HepG2 (cell line): ENCODE measurements around the gene NARF. TPM values are rescaled to one million over a fixed set of nuclear protein-coding genes. Genes with fewer than 3 reads are reported as not detected.

Source experiments
- ARNTL ChIP-seq: sonication (generic); formaldehyde crosslinking; IDR thresholded peaks from 2 replicates; pipeline ENCODE4 v1.4.0; 2020; ENCODE audit warnings: mild to moderate bottlenecking, missing genetic modification reagents
- GLI4 ChIP-seq: sonication (generic); formaldehyde crosslinking; IDR thresholded peaks from 2 replicates; pipeline ENCODE4 v1.5.1; 2020; ENCODE audit warnings: missing genetic modification reagents, mild to moderate bottlenecking, moderate library complexity, borderline replicate concordance
- HIVEP1 ChIP-seq: sonication (generic); formaldehyde crosslinking; IDR thresholded peaks from 2 replicates; pipeline ENCODE4 v1.4.0; 2020; ENCODE audit warnings: mild to moderate bottlenecking, missing genetic modification reagents
- MAFK ChIP-seq, 2 experiments: IDR thresholded peaks in 1 of 2; conservative IDR thresholded peaks in 1 of 2; 2 replicates each; pipeline ENCODE4 v1.6.1; 2011; ENCODE audit warnings: improper control_type of control experiment in 2 of 2, low read length in 2 of 2
- NBN ChIP-seq: fragments of 450-650 bp; conservative IDR thresholded peaks from 2 replicates; pipeline ENCODE4 v1.6.1; 2017
- PBX2 ChIP-seq: IDR thresholded peaks from 2 replicates; pipeline ENCODE4 v1.6.1; 2016; ENCODE audit warnings: control low read depth
- PRDM10 ChIP-seq: sonication (generic); formaldehyde crosslinking; IDR thresholded peaks from 2 replicates; pipeline ENCODE4 v1.4.0; 2020; ENCODE audit warnings: low read depth, missing genetic modification reagents
- RAD51 ChIP-seq: fragments of 450-650 bp; IDR thresholded peaks from 2 replicates; pipeline ENCODE4 v1.6.1; 2016; ENCODE audit warnings: borderline replicate concordance
- SALL2 ChIP-seq: sonication (generic); formaldehyde crosslinking; IDR thresholded peaks from 2 replicates; pipeline ENCODE4 v1.8.1; 2023; ENCODE audit warnings: mild to moderate bottlenecking, missing genetic modification reagents, inconsistent platforms
- SPEN ChIP-seq: sonication (generic); formaldehyde crosslinking; IDR thresholded peaks from 2 replicates; pipeline ENCODE4 v1.5.1; 2020; ENCODE audit warnings: low read depth, mild to moderate bottlenecking, missing genetic modification reagents
- ZFP36 ChIP-seq: fragments of 150-350 bp; IDR thresholded peaks from 2 replicates; pipeline ENCODE4 v1.6.1; 2018; ENCODE audit warnings: borderline replicate concordance, low read length, low read depth; ENCODE audit not compliant: partially characterized antibody
- ZMAT3 ChIP-seq: sonication (generic); formaldehyde crosslinking; conservative IDR thresholded peaks from 2 replicates; pipeline ENCODE4 v1.7.0; 2021; ENCODE audit warnings: missing genetic modification reagents
- ZNF383 ChIP-seq: sonication (generic); formaldehyde crosslinking; IDR thresholded peaks from 2 replicates; pipeline ENCODE4 v1.4.0; 2020; ENCODE audit warnings: missing genetic modification reagents, mild to moderate bottlenecking, borderline replicate concordance
- ZNF841 ChIP-seq: sonication (generic); formaldehyde crosslinking; IDR thresholded peaks from 2 replicates; pipeline ENCODE4 v1.8.1; 2023; ENCODE audit warnings: missing genetic modification reagents, borderline replicate concordance
- polyA plus RNA-seq, 8 experiments: library from polyadenylated mRNA; depleted of rRNA in 3 of 8; stranded (reverse) in 7 of 8; unstranded in 1 of 8; fragments of >200 nt; fragmentation: Illumina TruSeq in 4 of 8; extraction: Trizol in 4 of 8; gene quantifications; 2 replicates each; pipeline versions ENCODE4 v1.2.1 to v1.2.3, GENCODE V29; 2011 to 2016; ENCODE audit warnings: low read depth in 4 of 8, missing spikeins in 1 of 8, mixed read lengths in 1 of 8; ENCODE audit not compliant: insufficient read depth in 1 of 8
- total RNA-seq, 5 experiments: library from RNA; depleted of rRNA; stranded (reverse); fragments of >200 nt; fragmentation: Illumina TruSeq; extraction: Trizol; gene quantifications; 2 replicates each; pipeline ENCODE4 v1.2.3, GENCODE V29; 2016; ENCODE audit warnings: low read depth in 1 of 5
- TF ChIP-seq, protein P1 (sequence below): sonication (generic); formaldehyde crosslinking; IDR thresholded peaks from 2 replicates; pipeline ENCODE4 v1.4.0; 2020; ENCODE audit warnings: mild to moderate bottlenecking, low read depth, missing genetic modification reagents

NARF gene
- total and polyA plus RNA-seq, 2 of the 13 experiments (the other 11 are each of a cell fraction or from before 2014, with no cell fraction given): 61.1 to 144 TPM

DNA sequence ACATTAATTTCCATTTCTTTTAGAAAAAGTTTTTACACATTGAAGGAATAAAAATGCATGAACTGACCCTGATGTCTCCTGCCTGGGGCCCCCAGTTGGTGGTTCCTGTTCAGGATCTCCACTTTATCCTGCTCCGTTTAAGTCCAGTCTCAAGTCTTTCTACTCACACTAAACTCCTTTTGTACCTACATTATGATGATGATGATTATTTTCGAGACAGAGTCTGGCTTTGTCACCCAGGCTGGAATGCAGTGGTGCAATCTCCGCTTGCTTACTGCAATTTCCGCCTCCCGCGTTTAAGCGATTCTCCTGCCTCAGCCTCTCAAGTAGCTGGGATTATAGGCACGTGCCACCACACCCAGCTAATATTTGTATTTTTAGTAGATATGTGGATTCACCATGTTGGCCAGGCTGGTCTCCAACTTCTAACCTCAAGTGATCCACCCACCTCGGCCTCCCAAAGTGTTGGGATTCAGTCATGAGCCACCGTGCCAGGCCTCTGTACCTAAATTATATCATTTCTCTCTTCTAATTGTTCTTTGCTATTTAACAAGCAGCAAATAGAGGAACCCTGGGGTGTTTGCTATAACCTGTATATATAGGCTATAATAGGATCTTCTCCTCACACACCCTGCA lies 58.8 kb downstream of the NARF start (continued):
- TF ChIP-seq RAD51 (peak; percentile 29; the same call in 1 of the 2 replicates), ZNF383 (no peak), SALL2 (peak; percentile 52; the same call in 1 of the 2 replicates), ZNF841 (CRISPR knock-in tag) (no peak), ARNTL (CRISPR knock-in tag) (peak; percentile 79; the same call in 1 of the 2 replicates), NBN (no peak), ZFP36 (no peak), HIVEP1 (peak; percentile 52; the same call in 1 of the 2 replicates), GLI4 (CRISPR knock-in tag) (no peak), ZMAT3 (0 out of 2 replicates have a peak, but pooled peaks have one; percentile 63), PBX2 (CRISPR knock-in tag) (no peak), PRDM10 (CRISPR knock-in tag) (no peak; the same call in 1 of the 2 replicates), SPEN (peak; percentile 60; the same call in 1 of the 2 replicates), MAFK (conservative IDR thresholded peaks at IDR 0.05 in 1 of 2, IDR thresholded peaks at IDR 0.05 in 1 of 2; ENCODE audit: low read length in 2 of 2) (peak; percentile 33 to 77; a peak in 3 of 4 replicates)
- TF ChIP-seq, protein P1, sequence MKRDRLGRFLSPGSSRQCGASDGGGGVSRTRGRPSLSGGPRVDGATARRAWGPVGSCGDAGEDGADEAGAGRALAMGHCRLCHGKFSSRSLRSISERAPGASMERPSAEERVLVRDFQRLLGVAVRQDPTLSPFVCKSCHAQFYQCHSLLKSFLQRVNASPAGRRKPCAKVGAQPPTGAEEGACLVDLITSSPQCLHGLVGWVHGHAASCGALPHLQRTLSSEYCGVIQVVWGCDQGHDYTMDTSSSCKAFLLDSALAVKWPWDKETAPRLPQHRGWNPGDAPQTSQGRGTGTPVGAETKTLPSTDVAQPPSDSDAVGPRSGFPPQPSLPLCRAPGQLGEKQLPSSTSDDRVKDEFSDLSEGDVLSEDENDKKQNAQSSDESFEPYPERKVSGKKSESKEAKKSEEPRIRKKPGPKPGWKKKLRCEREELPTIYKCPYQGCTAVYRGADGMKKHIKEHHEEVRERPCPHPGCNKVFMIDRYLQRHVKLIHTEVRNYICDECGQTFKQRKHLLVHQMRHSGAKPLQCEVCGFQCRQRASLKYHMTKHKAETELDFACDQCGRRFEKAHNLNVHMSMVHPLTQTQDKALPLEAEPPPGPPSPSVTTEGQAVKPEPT (CRISPR knock-in tag): no peak
